ENCODE data around the gene OBSL1.

Gene OBSL1

GRCh38 chr2:219514196-219514761 is 57.1 kb downstream of the OBSL1 start, which contains the start of gene ASIC4:
Gene ASIC4 (plus strand): TSS chr2:219514482. CDS start chr2:219514725, 243 bp downstream.
- peaks cover 66% of the 10 kb centered on the region for H3K4me1 ChIP-seq
- H3K9me3 ChIP-seq: no peaks in the 10 kb centered on the region
- DNase-seq: peak; percentile 76
- H3K27me3 ChIP-seq: no peaks in the 10 kb centered on the region
- H3K4me3 ChIP-seq (ENCODE audit: low read depth, low read length): peak within 1 kb of the TSS; percentile 53
- no peak for TF ChIP-seq CTCF (IDR thresholded peaks at IDR 0.05; ENCODE audit: low read depth, low read length)
- no peaks in the 10 kb centered on the region for H3K36me3 ChIP-seq

GRCh38 chr2:219513787-219514186 is 57.6 kb downstream of the OBSL1 start:
- peaks cover 67% of the 10 kb centered on the region for H3K4me1 ChIP-seq
- TF ChIP-seq CTCF (IDR thresholded peaks at IDR 0.05; ENCODE audit: low read depth, low read length): no peak
- H3K4me3 ChIP-seq (ENCODE audit: low read depth, low read length): peak overlapping the region; percentile 53
- H3K36me3 ChIP-seq: no peaks in the 10 kb centered on the region
- no peaks in the 10 kb centered on the region for H3K27me3 ChIP-seq
- no peak for DNase-seq
- H3K9me3 ChIP-seq: no peaks in the 10 kb centered on the region

- no peaks in the 10 kb centered on the region for H3K36me3 ChIP-seq
- peaks cover 75% of the 10 kb centered on the region for H3K4me1 ChIP-seq
- TF ChIP-seq CTCF (IDR thresholded peaks at IDR 0.05; ENCODE audit: low read depth, low read length): no peak
- H3K9me3 ChIP-seq: no peaks in the 10 kb centered on the region
- peak overlapping the region; percentile 19 for H3K4me3 ChIP-seq (ENCODE audit: low read depth, low read length)
- H3K27me3 ChIP-seq: no peaks in the 10 kb centered on the region
- DNase-seq: peak; percentile 69
Observed at GRCh38 chr2:219512524-219513216, 58.7 kb downstream of the OBSL1 start.

GRCh38 chr2:219511547-219512325 is 59.6 kb downstream of the OBSL1 start:
- Histone ChIP-seq H3K4me3 (ENCODE audit: low read depth, low read length) (peak overlapping the region; percentile 44), H3K9me3 (no peaks in the 10 kb centered on the region), H3K27me3 (no peaks in the 10 kb centered on the region), H3K4me1 (peaks cover 82% of the 10 kb centered on the region), H3K36me3 (no peaks in the 10 kb centered on the region)
- peak; percentile 88 for DNase-seq
- TF ChIP-seq CTCF (IDR thresholded peaks at IDR 0.05; ENCODE audit: low read depth, low read length): no peak

GRCh38 chr2:219510512-219511135 is 60.7 kb downstream of the OBSL1 start:
- peaks cover 84% of the 10 kb centered on the region for H3K4me1 ChIP-seq
- H3K4me3 ChIP-seq (ENCODE audit: low read depth, low read length): peak overlapping the region; percentile 44
- peaks cover 8% of the 10 kb centered on the region; the same call in 1 of the 2 replicates for H3K36me3 ChIP-seq
- DNase-seq: peak; percentile 66
- no peak for TF ChIP-seq CTCF (IDR thresholded peaks at IDR 0.05; ENCODE audit: low read depth, low read length)
- H3K9me3 ChIP-seq: no peaks in the 10 kb centered on the region
- no peaks in the 10 kb centered on the region for H3K27me3 ChIP-seq
